NCI-H187 treated with DMSO at 0.1 percent for 48 hours (cell line): Measurements from ENCODE around the gene PUS10.
"Not testable (repeated sequence)": the region's sequence is repeated elsewhere in the genome, so short reads cannot be mapped to it uniquely, and the experiment has no call there.

Experiments
- DNase-seq: peaks from one replicate; lab custom pipeline; 2025; lab: John Stamatoyannopoulos, UW

Gene PUS10

DNA sequence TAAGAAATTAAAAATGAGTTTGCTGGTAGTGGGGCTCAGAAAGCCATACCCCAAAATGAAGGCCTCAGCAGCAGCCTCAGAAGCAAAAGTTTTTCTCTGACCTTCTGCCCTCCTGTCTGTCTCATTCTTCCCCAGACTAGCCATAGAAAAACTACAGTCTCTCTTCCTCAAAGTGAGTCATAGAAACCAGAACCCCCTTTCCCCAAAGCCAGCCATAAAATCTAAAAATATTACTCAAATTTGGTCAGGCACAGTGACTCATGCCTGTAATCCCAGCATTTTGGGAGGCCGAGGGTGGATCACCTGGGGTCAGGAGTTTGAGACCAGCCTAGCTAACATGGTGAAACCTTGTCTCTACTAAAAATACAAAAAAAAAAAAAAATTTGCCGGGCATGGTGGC, 5.8 kb downstream of the PUS10 start:
- DNase-seq = not testable (repeated sequence)

DNA sequence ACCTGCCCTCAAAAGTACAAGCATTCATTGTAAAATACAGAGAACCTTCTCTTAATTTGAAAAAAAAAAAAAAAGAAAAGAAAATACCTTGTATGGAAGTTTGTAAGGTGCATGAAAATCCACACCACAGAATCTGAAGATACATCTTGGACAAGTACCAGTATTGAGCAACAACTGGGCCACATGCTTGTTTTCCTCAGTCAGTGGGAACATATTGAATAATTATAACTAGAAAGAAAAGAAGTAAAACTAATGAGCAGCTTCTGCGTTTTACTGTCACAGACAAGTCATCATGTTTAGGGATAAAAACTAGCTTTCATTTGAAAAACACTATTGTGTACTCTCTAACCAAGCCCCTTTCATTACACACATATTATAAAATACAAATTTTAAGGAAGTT, 6.4 kb downstream of the PUS10 start:
- no peak for DNase-seq

DNA sequence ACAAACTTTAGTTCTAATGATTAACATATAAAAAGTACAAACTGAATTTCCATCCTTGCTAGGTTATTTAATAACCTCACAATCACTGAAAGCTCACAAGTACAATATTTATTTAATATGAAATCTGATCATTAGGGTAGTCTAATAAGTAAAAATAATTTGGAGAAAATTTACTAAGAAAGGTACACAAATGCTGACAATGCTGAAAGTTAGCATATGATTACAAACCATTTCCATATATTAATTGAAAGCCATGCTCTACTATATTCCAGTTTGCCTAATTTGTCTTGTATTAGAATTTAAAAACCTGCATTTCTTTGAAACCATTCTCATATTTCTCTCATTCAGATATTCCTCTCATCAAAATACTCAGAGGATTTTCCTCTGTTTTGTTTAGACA, 8.7 kb downstream of the PUS10 start:
- DNase-seq = no peak

- DNase-seq = no peak
These were observed 11.5 kb downstream of the PUS10 start for GRCh38 chr2:61006486-61007105.

GRCh38 chr2:61005736-61006135, 12.3 kb downstream of the PUS10 start:
- DNase-seq = no peak

GRCh38 chr2:60998628-60999545, 19.2 kb downstream of the PUS10 start:
- DNase-seq = peak; percentile 64

DNA sequence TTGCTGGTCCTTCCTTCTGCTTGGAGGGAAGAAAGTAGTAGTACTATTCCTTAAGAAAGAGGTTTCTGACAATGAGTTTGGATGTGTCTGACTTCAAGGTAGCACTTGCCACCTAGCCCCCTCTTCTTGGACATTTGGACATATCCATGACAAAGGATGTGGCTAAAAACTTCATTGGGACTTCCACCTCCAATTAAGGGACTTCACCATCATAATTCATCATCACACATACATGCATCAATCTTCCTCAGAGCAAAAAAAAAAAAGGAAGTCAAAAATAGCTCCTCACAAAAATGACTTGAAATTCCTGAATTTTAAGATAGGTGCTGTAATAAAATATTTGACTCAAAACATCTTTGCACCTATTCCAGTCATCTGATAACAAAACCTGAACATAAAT, 23.9 kb downstream of the PUS10 start:
- DNase-seq = no peak

- no peak for DNase-seq
These were observed 25.1 kb downstream of the PUS10 start for GRCh38 chr2:60992985-60993392.

GRCh38 chr2:60991644-60992043, 26.4 kb downstream of the PUS10 start:
- DNase-seq = no peak

GRCh38 chr2:60989259-60989658, 28.8 kb downstream of the PUS10 start:
- no peak for DNase-seq

DNA sequence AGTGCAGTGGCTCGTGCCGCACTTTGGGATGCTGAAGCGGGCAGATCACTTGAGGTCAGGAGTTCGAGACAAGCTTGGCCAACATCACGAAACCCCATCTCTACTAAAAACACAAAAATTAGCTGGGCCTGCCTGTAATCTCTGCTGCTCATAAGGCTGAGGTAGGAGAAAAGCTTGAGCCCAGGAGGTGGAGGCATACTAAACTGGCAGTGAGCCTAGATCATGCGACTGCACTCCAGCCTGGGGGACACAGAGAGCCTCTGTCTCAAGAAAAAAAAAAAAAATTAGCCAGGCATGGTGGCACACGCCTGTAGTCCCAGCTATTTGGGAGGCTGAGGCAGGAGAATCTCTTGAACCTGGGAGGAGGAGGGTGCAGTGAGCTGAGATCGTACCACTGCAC, 30.4 kb downstream of the PUS10 start:
- DNase-seq = not testable (repeated sequence)

DNA sequence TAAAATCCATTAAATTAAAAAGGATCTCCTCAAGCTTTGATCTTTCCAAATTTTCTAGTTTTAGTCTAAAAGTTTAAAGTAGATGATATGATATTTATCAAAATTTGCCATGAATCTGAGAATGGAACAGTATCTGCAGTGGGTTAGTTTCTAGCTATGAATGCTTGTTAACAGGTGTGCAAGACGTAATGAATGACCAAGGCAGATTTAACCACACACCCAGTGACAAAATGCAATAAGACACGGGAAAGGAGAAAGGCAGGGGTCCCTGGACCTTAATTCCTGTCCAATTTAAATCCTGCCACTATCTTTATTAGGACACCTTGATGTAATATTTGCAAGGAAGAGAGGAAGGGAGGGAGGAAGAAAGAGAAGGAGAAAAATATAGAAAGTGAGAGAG, 31.0 kb downstream of the PUS10 start:
- DNase-seq = no peak

DNA sequence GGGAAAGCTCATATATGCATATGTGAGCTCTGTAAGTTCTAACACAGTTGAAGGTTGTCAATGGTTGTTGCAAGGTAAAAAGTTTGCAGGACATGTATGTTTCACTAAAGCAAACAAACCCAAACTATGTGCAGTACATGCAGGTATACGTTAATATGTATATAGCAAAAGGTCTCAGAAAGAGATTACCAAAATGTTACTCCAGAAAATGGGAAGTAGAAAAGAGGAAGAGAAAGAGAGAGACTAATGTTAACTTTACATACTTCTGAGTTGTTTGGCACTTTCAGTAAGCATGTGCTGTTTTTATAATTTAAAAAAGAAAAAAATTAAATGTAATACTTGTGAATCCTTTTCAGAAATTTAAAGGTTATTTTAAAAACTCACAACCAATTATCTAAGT, 33.3 kb downstream of the PUS10 start:
- no peak for DNase-seq

- not testable (repeated sequence) for DNase-seq
These were observed 36.0 kb downstream of the PUS10 start for GRCh38 chr2:60982066-60982465.

DNA sequence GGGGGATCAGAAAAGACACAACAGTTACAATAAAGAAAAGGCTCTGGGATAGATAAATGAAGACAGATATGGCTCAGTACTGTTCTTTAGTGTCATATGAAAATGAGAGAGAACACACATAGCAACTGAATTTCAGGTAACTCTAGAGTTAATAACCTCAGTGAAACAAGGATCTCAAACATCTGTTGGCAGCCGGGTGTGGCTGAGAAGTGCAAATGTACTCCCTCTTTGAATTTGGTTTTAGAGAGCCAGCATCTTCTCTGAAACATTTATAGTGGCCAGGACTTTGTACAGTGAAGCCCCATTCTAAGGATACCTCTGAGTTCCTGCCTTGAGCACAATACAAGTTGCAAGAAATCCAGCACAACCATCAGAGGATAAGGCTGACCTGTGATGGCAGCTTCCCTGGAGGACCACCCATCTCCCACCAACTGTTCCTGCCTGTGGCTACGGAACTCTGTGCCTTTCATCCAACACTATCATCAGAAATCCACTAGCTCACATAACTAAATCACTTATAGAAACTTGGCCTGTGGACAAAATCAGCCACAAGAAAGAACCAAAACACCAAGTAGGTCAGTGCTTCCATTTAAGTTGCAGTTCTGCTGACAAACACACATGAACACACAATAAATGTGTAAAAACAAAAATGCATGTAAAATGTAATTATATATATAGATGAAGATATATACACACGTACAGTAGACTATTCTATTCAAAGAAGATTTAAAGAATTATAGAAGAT, 37.8 kb downstream of the PUS10 start:
- no peak for DNase-seq

DNA sequence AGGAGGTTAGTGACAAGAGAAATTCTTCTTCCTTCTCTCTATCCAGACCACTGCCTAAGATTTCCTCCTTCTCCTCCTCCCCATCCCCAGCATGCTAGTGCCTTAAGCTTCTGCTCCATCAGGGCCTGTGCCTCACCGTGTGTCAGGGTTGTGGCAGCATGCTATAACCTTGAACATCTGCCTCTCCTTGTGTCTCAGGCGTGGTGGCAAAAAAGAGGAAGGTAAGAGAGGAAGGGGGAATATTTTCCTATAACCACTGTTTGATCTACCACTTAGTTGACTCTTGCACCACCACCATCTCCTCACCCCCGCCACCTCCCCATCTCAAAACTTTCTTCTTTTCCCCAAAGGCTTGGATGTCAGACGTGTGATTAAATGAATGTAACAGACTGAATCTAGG, 38.8 kb downstream of the PUS10 start:
- DNase-seq = no peak

DNA sequence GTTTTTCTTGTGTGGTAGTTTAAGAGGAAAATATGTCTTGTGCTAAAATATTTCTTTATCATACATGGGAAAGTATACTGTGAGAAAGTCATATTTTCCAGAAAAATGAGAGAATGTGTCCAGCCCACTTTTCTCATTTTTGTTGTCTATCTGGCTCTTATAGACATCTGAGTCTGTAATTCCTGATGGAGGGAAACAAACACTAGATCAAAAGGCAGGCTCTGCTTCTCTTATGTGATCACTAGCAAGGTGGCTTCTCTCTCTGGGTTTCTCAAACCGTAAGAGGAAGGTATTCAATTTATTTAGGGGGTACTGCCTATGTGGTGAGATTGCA, 40.5 kb downstream of the PUS10 start:
- DNase-seq = no peak

- no peak for DNase-seq
These were observed 41.0 kb downstream of the PUS10 start for GRCh38 chr2:60976875-60977561.

GRCh38 chr2:60976256-60976850, 41.7 kb downstream of the PUS10 start:
- DNase-seq = no peak

DNA sequence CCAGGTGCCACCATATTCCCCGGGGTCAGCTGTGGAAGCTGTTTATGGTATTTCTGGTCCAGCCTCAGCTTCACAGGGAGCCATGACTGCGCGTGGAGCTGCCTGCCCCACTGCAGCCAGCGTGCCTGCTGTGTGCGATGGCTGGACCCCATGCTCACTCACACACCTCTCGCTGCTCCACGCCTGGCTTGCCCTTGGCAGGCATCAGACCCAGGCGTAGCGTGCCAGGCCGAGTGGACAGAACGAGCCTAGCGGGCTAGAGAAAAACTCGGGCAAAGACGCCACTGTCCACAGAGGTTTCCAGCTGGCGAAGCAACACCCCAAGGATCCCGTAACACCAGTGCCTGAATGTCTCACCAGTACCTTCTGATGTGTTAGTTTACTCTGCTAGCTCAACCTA, 43.4 kb downstream of the PUS10 start:
- DNase-seq = no peak

GRCh38 chr2:60973705-60974104, 44.4 kb downstream of the PUS10 start:
- DNase-seq = no peak
